ENCODE results near the gene SYT14. TPM values are rescaled to one million over a fixed set of nuclear protein-coding genes. Genes with fewer than 3 reads are reported as not detected.

The SYT14 gene
- polyA plus RNA-seq, 1 experiment: 1.5 TPM

DNA sequence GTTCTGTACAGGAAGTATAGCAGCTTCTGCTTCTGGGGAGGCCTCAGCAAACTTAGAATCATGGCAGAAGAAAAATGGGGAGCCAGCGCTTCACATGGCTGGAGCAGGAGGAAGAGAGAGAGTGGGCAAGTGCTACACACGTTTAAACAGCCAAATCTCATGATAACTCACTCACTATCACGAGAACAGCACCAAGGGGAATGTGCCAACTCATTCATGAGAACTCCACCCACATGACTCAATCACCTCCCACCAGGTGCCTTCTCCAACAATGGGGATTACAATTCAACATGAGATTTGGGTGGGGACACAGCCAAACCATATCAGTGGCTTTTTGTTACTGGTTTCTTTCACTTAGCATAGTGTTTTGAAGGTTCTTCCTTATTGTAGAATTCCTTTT lies 138.6 kb downstream of the SYT14 start:
- ChIA-PET POLR2A (no interaction called here), CTCF (no interaction called here)
- Histone ChIP-seq H3K36me3 (ENCODE audit: control insufficient read depth, insufficient read depth, low read length) (no peaks in the 10 kb centered on the region), H3K4me3 (ENCODE audit: low read depth, low read length) (no peak overlapping the region), H3K27me3 (ENCODE audit: control insufficient read depth, insufficient read depth, low read length) (no peaks in the 10 kb centered on the region)
- DNase-seq (ENCODE audit: low read depth): no peak
- no peak for TF ChIP-seq CTCF (IDR thresholded peaks at IDR 0.05; ENCODE audit: insufficient read depth, low read depth, low read length)

DNA sequence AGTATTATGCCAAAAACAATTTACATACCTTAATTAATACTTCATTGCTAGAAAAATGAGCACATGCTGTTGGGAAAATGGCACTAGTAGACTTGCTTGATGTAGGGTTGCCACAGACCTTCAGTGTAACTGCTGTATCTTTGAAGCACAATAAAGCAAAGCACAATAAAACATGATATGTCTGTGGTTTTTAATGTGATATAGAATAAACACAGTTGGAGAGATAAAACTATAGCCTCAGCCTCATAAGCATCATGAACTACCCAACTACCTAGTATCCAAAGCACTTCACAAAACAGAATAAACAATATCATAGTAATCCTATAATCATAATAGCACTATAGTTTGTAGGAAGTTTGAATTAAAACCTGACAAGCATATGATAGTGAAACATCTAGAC lies 143.5 kb downstream of the SYT14 start:
- no peaks in the 10 kb centered on the region for H3K27me3 ChIP-seq (ENCODE audit: control insufficient read depth, insufficient read depth, low read length)
- POLR2A ChIA-PET: no interaction called here
- H3K36me3 ChIP-seq (ENCODE audit: control insufficient read depth, insufficient read depth, low read length): no peaks in the 10 kb centered on the region
- no peak overlapping the region for H3K4me3 ChIP-seq (ENCODE audit: low read depth, low read length)
- CTCF ChIA-PET: no interaction called here
- TF ChIP-seq CTCF (IDR thresholded peaks at IDR 0.05; ENCODE audit: insufficient read depth, low read depth, low read length): no peak
- DNase-seq (ENCODE audit: low read depth): no peak

DNA sequence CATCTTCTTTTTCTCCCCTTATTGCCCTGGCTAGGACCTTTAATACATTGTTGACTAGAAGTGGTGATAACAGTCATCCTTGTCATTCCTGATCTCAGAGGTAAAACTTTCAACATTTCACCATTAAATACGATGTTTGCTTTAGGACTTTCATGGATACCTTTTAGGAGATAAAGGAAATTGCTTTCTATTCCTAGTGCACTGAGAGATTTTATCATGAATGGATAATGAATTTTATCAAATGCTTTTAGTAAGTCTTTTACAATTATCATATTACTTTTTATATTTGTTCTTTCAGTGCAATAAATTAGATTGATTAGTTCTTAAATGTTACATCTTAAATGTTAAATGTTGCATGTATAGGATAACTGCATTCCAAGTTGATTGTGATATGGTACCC lies 147.3 kb downstream of the SYT14 start:
- ChIA-PET POLR2A (no interaction called here), CTCF (no interaction called here)
- no peak for TF ChIP-seq CTCF (IDR thresholded peaks at IDR 0.05; ENCODE audit: insufficient read depth, low read depth, low read length)
- DNase-seq (ENCODE audit: low read depth): no peak
- H3K36me3 ChIP-seq (ENCODE audit: control insufficient read depth, insufficient read depth, low read length): no peaks in the 10 kb centered on the region
- no peak overlapping the region for H3K4me3 ChIP-seq (ENCODE audit: low read depth, low read length)
- H3K27me3 ChIP-seq (ENCODE audit: control insufficient read depth, insufficient read depth, low read length): no peaks in the 10 kb centered on the region

GRCh38 chr1:210087058-210087457 lies 149.0 kb downstream of the SYT14 start:
- H3K27me3 ChIP-seq (ENCODE audit: control insufficient read depth, insufficient read depth, low read length): no peaks in the 10 kb centered on the region
- H3K36me3 ChIP-seq (ENCODE audit: control insufficient read depth, insufficient read depth, low read length): no peaks in the 10 kb centered on the region
- POLR2A ChIA-PET: no interaction called here
- TF ChIP-seq CTCF (IDR thresholded peaks at IDR 0.05; ENCODE audit: insufficient read depth, low read depth, low read length): no peak
- no peak for DNase-seq (ENCODE audit: low read depth)
- CTCF ChIA-PET: no interaction called here
- H3K4me3 ChIP-seq (ENCODE audit: low read depth, low read length): no peak overlapping the region

DNA sequence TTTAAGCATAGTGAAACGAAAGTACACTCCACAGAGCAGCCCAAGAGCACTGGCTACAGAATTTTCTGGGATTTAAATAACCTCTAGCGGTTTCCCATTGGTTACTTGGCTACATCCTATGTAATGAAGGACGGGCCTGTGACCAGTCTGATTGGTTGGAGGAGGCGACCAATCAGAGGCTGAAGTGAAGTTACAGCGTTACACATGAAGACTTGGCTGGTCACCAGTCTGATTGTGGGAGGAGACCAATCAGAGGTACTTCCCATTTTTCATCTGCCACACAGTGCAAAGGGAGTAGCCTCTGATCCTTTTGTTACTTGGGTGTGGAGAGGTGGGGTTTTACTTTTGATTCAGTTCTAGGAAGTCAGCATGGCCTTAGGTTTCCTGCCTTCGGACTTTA lies 151.8 kb downstream of the SYT14 start:
- no peak for DNase-seq (ENCODE audit: low read depth)
- Histone ChIP-seq H3K36me3 (ENCODE audit: control insufficient read depth, insufficient read depth, low read length) (no peaks in the 10 kb centered on the region), H3K27me3 (ENCODE audit: control insufficient read depth, insufficient read depth, low read length) (no peaks in the 10 kb centered on the region), H3K4me3 (ENCODE audit: low read depth, low read length) (no peak overlapping the region)
- CTCF ChIA-PET: no interaction called here
- TF ChIP-seq CTCF (IDR thresholded peaks at IDR 0.05; ENCODE audit: insufficient read depth, low read depth, low read length): no peak
- POLR2A ChIA-PET: no interaction called here
